ENCODE measurements around the gene GBF1. TPM values are rescaled to one million over a fixed set of nuclear protein-coding genes. Genes with fewer than 3 reads are reported as not detected.

Gene GBF1
- polyA plus RNA-seq, 1 donor from 2014 or later = 14.9 TPM

- H3K4me3 ChIP-seq (ENCODE audit: low read length) = no peak overlapping the region
- no peaks in the 10 kb centered on the region for H3K9me3 ChIP-seq (ENCODE audit: low read length)
- H3K36me3 ChIP-seq (ENCODE audit: insufficient read depth, low read length) = no peaks in the 10 kb centered on the region
- TF ChIP-seq RAD21 (conservative IDR thresholded peaks at IDR 0.05) = no peak
- no peak for TF ChIP-seq EP300 (conservative IDR thresholded peaks at IDR 0.05; ENCODE audit: poor library complexity, severe bottlenecking)
- no peaks in the 10 kb centered on the region for H3K9me2 ChIP-seq (ENCODE audit: insufficient read depth, low read length)
- no peak overlapping the region for H3K4me2 ChIP-seq (ENCODE audit: low read length)
- no peaks in the 10 kb centered on the region for H3K27me3 ChIP-seq (ENCODE audit: insufficient read depth, low read depth, low read length)
- H3K27ac ChIP-seq (ENCODE audit: low read length) = no peak overlapping the region
- no peak overlapping the region for H3K9ac ChIP-seq (ENCODE audit: low read length)
- no peak overlapping the region for H2AFZ ChIP-seq (ENCODE audit: low read depth, low read length)
- H3F3A ChIP-seq (ENCODE audit: insufficient read depth, low read length, poor library complexity, severe bottlenecking) = no peaks in the 10 kb centered on the region
- peaks cover 11% of the 10 kb centered on the region for H3K79me2 ChIP-seq (replicated peaks; ENCODE audit: insufficient read depth, low read length)
- H4K20me1 ChIP-seq (ENCODE audit: insufficient read depth) = no peaks in the 10 kb centered on the region
Observed at GRCh38 chr10:102284531-102284930, 39.2 kb downstream of the GBF1 start.

GRCh38 chr10:102285133-102285532, 39.8 kb downstream of the GBF1 start:
- no peaks in the 10 kb centered on the region for H3K36me3 ChIP-seq (ENCODE audit: insufficient read depth, low read length)
- no peak overlapping the region for H3K27ac ChIP-seq (ENCODE audit: low read length)
- H2AFZ ChIP-seq (ENCODE audit: low read depth, low read length) = no peak overlapping the region
- H3K27me3 ChIP-seq (ENCODE audit: insufficient read depth, low read depth, low read length) = no peaks in the 10 kb centered on the region
- TF ChIP-seq MXI1 (conservative IDR thresholded peaks at IDR 0.05; ENCODE audit: poor library complexity, severe bottlenecking) (no peak), CTCF (IDR thresholded peaks at IDR 0.05; ENCODE audit: poor library complexity, severe bottlenecking) (no peak), RAD21 (conservative IDR thresholded peaks at IDR 0.05) (no peak), EP300 (conservative IDR thresholded peaks at IDR 0.05; ENCODE audit: poor library complexity, severe bottlenecking) (no peak), EZH2 (IDR thresholded peaks at IDR 0.05; ENCODE audit: borderline replicate concordance, insufficient read depth, low read length, poor library complexity, severe bottlenecking) (no peak), POLR2AphosphoS5 (IDR thresholded peaks at IDR 0.05) (no peak), TAF1 (IDR thresholded peaks at IDR 0.05; ENCODE audit: low read depth) (no peak), REST (IDR thresholded peaks at IDR 0.05; ENCODE audit: borderline replicate concordance) (no peak), SMC3 (conservative IDR thresholded peaks at IDR 0.05; ENCODE audit: poor library complexity) (no peak)
- H3K79me2 ChIP-seq (replicated peaks; ENCODE audit: insufficient read depth, low read length) = peaks cover 10% of the 10 kb centered on the region
- H4K20me1 ChIP-seq (ENCODE audit: insufficient read depth) = no peaks in the 10 kb centered on the region
- H3K9me2 ChIP-seq (ENCODE audit: insufficient read depth, low read length) = no peaks in the 10 kb centered on the region
- no peak overlapping the region for H3K4me3 ChIP-seq (ENCODE audit: low read length)
- no peak overlapping the region for H3K9ac ChIP-seq (ENCODE audit: low read length)
- H3K4me2 ChIP-seq (ENCODE audit: low read length) = no peak overlapping the region
- no peaks in the 10 kb centered on the region for H3K9me3 ChIP-seq (ENCODE audit: low read length)
- no peaks in the 10 kb centered on the region for H3F3A ChIP-seq (ENCODE audit: insufficient read depth, low read length, poor library complexity, severe bottlenecking)

GRCh38 chr10:102286216-102286615, 40.9 kb downstream of the GBF1 start:
- no peak overlapping the region for H2AFZ ChIP-seq (ENCODE audit: low read depth, low read length)
- H3K9me3 ChIP-seq (ENCODE audit: low read length) = no peaks in the 10 kb centered on the region
- H3K79me2 ChIP-seq (replicated peaks; ENCODE audit: insufficient read depth, low read length) = peaks cover 10% of the 10 kb centered on the region
- no peak for TF ChIP-seq EP300 (conservative IDR thresholded peaks at IDR 0.05; ENCODE audit: poor library complexity, severe bottlenecking)
- no peak for TF ChIP-seq RAD21 (conservative IDR thresholded peaks at IDR 0.05)
- H3K9ac ChIP-seq (ENCODE audit: low read length) = no peak overlapping the region
- no peaks in the 10 kb centered on the region for H3K27me3 ChIP-seq (ENCODE audit: insufficient read depth, low read depth, low read length)
- no peaks in the 10 kb centered on the region for H3F3A ChIP-seq (ENCODE audit: insufficient read depth, low read length, poor library complexity, severe bottlenecking)
- H3K4me3 ChIP-seq (ENCODE audit: low read length) = no peak overlapping the region
- H3K36me3 ChIP-seq (ENCODE audit: insufficient read depth, low read length) = no peaks in the 10 kb centered on the region
- no peaks in the 10 kb centered on the region for H3K9me2 ChIP-seq (ENCODE audit: insufficient read depth, low read length)
- no peak overlapping the region for H3K27ac ChIP-seq (ENCODE audit: low read length)
- H3K4me2 ChIP-seq (ENCODE audit: low read length) = no peak overlapping the region
- H4K20me1 ChIP-seq (ENCODE audit: insufficient read depth) = no peaks in the 10 kb centered on the region

Measured in neural cell (in vitro differentiated cells).